SK-N-MC (cell line): ENCODE data around the gene FANCE.
"Not testable (repeated sequence)": the region's sequence is repeated elsewhere in the genome, so short reads cannot be mapped to it uniquely, and the experiment has no call there.

Experiments used
- DNase-seq: peaks from one replicate; pipeline ENCODE4 v3.0.0-alpha.2; 2011; ENCODE audit warnings: low read depth, low spot score
- H3K27ac ChIP-seq: fragments of 200-600 bp; sonication (generic); 2 replicates; pipeline ENCODE4 v1.5.1; 2016; ENCODE audit warnings: mixed run types
- H3K36me3 ChIP-seq: fragments of 200-600 bp; sonication (generic); 2 replicates; pipeline ENCODE4 v1.6.1; 2017; ENCODE audit warnings: antibody characterized with exemption, low read length, mixed read lengths; ENCODE audit not compliant: insufficient read depth
- H3K4me3 ChIP-seq: fragments of 200-600 bp; sonication (generic); 2 replicates; pipeline ENCODE4 v1.5.1; 2016
- H3K9ac ChIP-seq: fragments of 200-600 bp; sonication (generic); 2 replicates; pipeline ENCODE4 v1.8.0; 2017; ENCODE audit warnings: mixed run types, mixed read lengths; ENCODE audit not compliant: insufficient read length
- H3K9me3 ChIP-seq: fragments of 200-600 bp; sonication (generic); 2 replicates; pipeline ENCODE4 v1.6.1; 2017; ENCODE audit warnings: low read depth, mild to moderate bottlenecking, antibody characterized with exemption, low read length, moderate library complexity, mixed read lengths
- EZH2 ChIP-seq: fragments of 200-600 bp; sonication (generic); IDR thresholded peaks from one replicate; pipeline ENCODE4 v1.6.1; 2017; ENCODE audit warnings: antibody characterized with exemption
- FOXP2 ChIP-seq: optimal IDR thresholded peaks from 2 replicates; pipeline ENCODE3; 2011; ENCODE audit warnings: mild to moderate bottlenecking, moderate library complexity; ENCODE audit not compliant: insufficient read depth; ENCODE audit errors: extremely low read length, control extremely low read depth
- POLR2AphosphoS5 ChIP-seq: IDR thresholded peaks from 2 replicates; pipeline ENCODE4 v1.6.1; 2012; ENCODE audit warnings: mild to moderate bottlenecking, low read depth, low read length, borderline replicate concordance

Gene FANCE

GRCh38 chr6:35506536-35506935 lies 54.4 kb downstream of the FANCE start:
- no peaks in the 10 kb centered on the region for H3K9me3 ChIP-seq
- no peak for DNase-seq
- H3K27ac ChIP-seq, result no peak overlapping the region
- no peak overlapping the region for H3K9ac ChIP-seq
- no peaks in the 10 kb centered on the region for H3K36me3 ChIP-seq
- H3K4me3 ChIP-seq, result no peak overlapping the region
- no peak for TF ChIP-seq EZH2
- TF ChIP-seq FOXP2, result no peak
- no peak for TF ChIP-seq POLR2AphosphoS5

- Histone ChIP-seq H3K4me3 (no peak overlapping the region), H3K9me3 (no peaks in the 10 kb centered on the region), H3K27ac (no peak overlapping the region), H3K9ac (no peak overlapping the region), H3K36me3 (no peaks in the 10 kb centered on the region)
- TF ChIP-seq FOXP2, result no peak
- no peak for TF ChIP-seq EZH2
- TF ChIP-seq POLR2AphosphoS5, result no peak
- DNase-seq, result no peak
Observed at GRCh38 chr6:35507221-35507620, 55.1 kb downstream of the FANCE start.

DNA sequence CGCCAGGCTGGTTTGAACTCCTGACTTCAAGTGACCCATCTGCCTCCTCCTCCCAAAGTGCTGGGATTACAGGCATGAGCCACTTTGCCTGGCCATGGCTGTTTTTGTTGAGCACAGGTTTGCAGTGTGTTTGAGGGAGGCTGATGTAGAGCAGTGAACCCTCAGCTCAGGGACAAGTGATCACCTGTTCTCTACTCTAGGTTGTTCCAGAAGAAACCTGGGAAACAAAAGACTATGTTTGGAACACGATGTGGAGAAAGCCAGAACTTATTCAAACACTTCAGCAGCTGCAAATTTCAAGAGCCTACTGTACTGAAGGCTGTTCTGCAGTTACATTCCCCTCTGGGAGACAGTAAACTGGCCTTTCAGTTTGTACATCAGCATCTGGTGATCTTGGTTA lies 55.9 kb downstream of the FANCE start:
- Histone ChIP-seq H3K9ac (no peak overlapping the region), H3K9me3 (no peaks in the 10 kb centered on the region), H3K4me3 (no peak overlapping the region), H3K27ac (no peak overlapping the region), H3K36me3 (no peaks in the 10 kb centered on the region)
- no peak for DNase-seq
- TF ChIP-seq POLR2AphosphoS5 (no peak), FOXP2 (no peak), EZH2 (no peak)

- no peaks in the 10 kb centered on the region for H3K36me3 ChIP-seq
- no peak overlapping the region for H3K9ac ChIP-seq
- TF ChIP-seq FOXP2 (no peak), POLR2AphosphoS5 (no peak), EZH2 (no peak)
- no peak overlapping the region for H3K4me3 ChIP-seq
- DNase-seq, result no peak
- no peaks in the 10 kb centered on the region for H3K9me3 ChIP-seq
- no peak overlapping the region for H3K27ac ChIP-seq
Observed at GRCh38 chr6:35508542-35508941, 56.4 kb downstream of the FANCE start.

GRCh38 chr6:35510916-35511561 lies 58.9 kb downstream of the FANCE start:
- Histone ChIP-seq H3K9ac (no peak overlapping the region), H3K27ac (no peak overlapping the region)

GRCh38 chr6:35511562-35511941 lies 59.4 kb downstream of the FANCE start:
- DNase-seq, result no peak
- no peak overlapping the region for H3K9ac ChIP-seq
- no peak overlapping the region for H3K27ac ChIP-seq
- no peaks in the 10 kb centered on the region for H3K36me3 ChIP-seq
- H3K4me3 ChIP-seq, result no peak overlapping the region
- TF ChIP-seq EZH2, result no peak
- TF ChIP-seq POLR2AphosphoS5, result no peak
- TF ChIP-seq FOXP2, result no peak
- no peaks in the 10 kb centered on the region for H3K9me3 ChIP-seq

More at GRCh38 chr6:35510916-35511561, 58.9 kb downstream of the FANCE start:
- TF ChIP-seq EZH2 (no peak), POLR2AphosphoS5 (no peak), FOXP2 (no peak)
- Histone ChIP-seq H3K36me3 (no peaks in the 10 kb centered on the region), H3K9me3 (no peaks in the 10 kb centered on the region), H3K4me3 (no peak overlapping the region)
- no peak for DNase-seq

- H3K27ac ChIP-seq, result no peak overlapping the region
- no peaks in the 10 kb centered on the region for H3K9me3 ChIP-seq
- no peaks in the 10 kb centered on the region for H3K36me3 ChIP-seq
- no peak for DNase-seq
- H3K9ac ChIP-seq, result no peak overlapping the region
- TF ChIP-seq FOXP2, result no peak
- no peak for TF ChIP-seq POLR2AphosphoS5
- no peak for TF ChIP-seq EZH2
- no peak overlapping the region for H3K4me3 ChIP-seq
Observed at GRCh38 chr6:35512006-35512405, 59.9 kb downstream of the FANCE start.

DNA sequence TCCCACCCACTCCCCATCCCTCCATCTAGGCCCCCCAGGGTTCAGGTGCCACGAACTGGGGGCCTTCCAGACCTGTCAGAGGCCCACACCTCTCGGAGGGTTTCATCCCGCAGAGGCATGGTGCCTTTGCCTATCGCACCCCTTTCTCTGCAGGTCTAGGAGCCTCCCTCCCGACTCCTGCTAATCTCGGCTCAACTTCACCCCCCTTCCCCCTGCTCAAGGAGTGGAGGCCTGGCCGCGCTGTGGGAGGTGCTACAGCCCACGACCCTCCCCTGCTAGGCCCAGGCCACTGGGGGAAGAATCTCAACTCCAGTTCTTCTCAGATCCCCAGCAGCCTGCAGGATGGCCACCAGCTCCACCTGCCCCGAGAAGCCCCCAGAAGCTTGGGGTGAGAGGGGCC lies 60.6 kb downstream of the FANCE start, which contains the start of gene TULP1:
TULP1 (minus strand) TSS at position 157 of the 400 bp plus-strand sequence; CDS start at position 119, 38 bp downstream.
- TF ChIP-seq POLR2AphosphoS5 (no peak), EZH2 (no peak), FOXP2 (no peak)
- Histone ChIP-seq H3K9ac (no peak within 1 kb of the TSS), H3K4me3 (no peak within 1 kb of the TSS), H3K36me3 (no peaks in the 10 kb centered on the region), H3K9me3 (no peaks in the 10 kb centered on the region), H3K27ac (no peak within 1 kb of the TSS)
- no peak for DNase-seq

GRCh38 chr6:35514587-35514986 lies 62.4 kb downstream of the FANCE start:
- no peak for DNase-seq
- no peak for TF ChIP-seq EZH2
- Histone ChIP-seq H3K36me3 (no peaks in the 10 kb centered on the region), H3K9me3 (no peaks in the 10 kb centered on the region), H3K27ac (no peak overlapping the region), H3K9ac (no peak overlapping the region), H3K4me3 (no peak overlapping the region)

DNA sequence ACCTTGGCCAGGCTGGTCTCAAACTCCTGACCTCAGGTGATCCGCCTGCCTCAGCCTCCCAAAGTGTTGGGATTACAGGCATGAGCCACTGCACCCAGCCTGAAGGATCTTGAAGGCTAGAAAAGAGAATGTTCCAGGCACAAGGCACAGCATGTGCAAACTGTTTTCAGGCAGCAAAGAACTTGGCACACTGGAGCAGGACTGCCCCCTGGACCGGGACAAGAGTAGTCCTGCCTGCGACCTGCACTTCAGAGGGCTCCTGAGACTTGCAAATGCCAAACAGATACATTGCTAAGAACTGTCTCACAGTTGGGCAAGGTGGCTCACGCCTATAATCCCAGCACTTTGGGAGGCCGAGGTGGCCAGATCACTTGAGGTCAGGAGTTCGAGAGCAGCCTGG lies 63.8 kb downstream of the FANCE start:
- not testable (repeated sequence) for DNase-seq, H3K36me3 ChIP-seq, H3K27ac ChIP-seq, H3K9me3 ChIP-seq, H3K9ac ChIP-seq, H3K4me3 ChIP-seq
